Liver (tissue), 9 donors: ENCODE measurements around the gene LAMC1. TPM values are rescaled to one million over a fixed set of nuclear protein-coding genes. Genes with fewer than 3 reads are reported as not detected.

Source experiments
- DNase-seq: peaks from one replicate; pipeline ENCODE4 v3.0.0-alpha.2; 2017; ENCODE audit warnings: low spot score
- H3K27ac ChIP-seq, 2 donors: one replicate each; pipeline ENCODE4 v1.7.0; 2013; ENCODE audit warnings: inconsistent platforms in 2 of 2, low read length in 2 of 2, control low read depth in 1 of 2, low read depth in 1 of 2, mild to moderate bottlenecking in 1 of 2
- H3K27me3 ChIP-seq, 4 donors: one replicate each; pipeline versions ENCODE4 v1.6.1 to v1.7.0; 2013; ENCODE audit warnings: low read length in 3 of 4, inconsistent platforms in 1 of 4, mild to moderate bottlenecking in 1 of 4, moderate library complexity in 1 of 4; ENCODE audit not compliant: control insufficient read depth in 4 of 4, insufficient read depth in 4 of 4
- H3K36me3 ChIP-seq, 4 donors: one replicate each; pipeline versions ENCODE4 v1.6.1 to v1.7.0; 2013; ENCODE audit warnings: low read length in 3 of 4, mild to moderate bottlenecking in 3 of 4, low read depth in 1 of 4, moderate library complexity in 1 of 4; ENCODE audit not compliant: control insufficient read depth in 4 of 4, insufficient read depth in 3 of 4
- H3K4me1 ChIP-seq, 4 donors: one replicate each; pipeline versions ENCODE4 v1.6.1 to v1.7.0; 2013; ENCODE audit warnings: low read length in 3 of 4, mild to moderate bottlenecking in 3 of 4, moderate library complexity in 1 of 4; ENCODE audit not compliant: control insufficient read depth in 4 of 4, insufficient read depth in 4 of 4
- H3K4me3 ChIP-seq, 3 donors: one replicate each; pipeline versions ENCODE4 v1.6.1 to v1.7.0; 2013; ENCODE audit warnings: low read length in 3 of 3, control low read depth in 1 of 3, low read depth in 1 of 3, mild to moderate bottlenecking in 1 of 3
- H3K9ac ChIP-seq, 2 donors: one replicate each; pipeline ENCODE4 v1.7.0; 2013; ENCODE audit warnings: low read length in 2 of 2, mild to moderate bottlenecking in 2 of 2, moderate library complexity in 2 of 2, control low read depth in 1 of 2, low read depth in 1 of 2
- H3K9me3 ChIP-seq, 4 donors: one replicate each; pipeline versions ENCODE4 v1.6.1 to v1.7.0; 2013; ENCODE audit warnings: low read length in 3 of 4; ENCODE audit not compliant: control insufficient read depth in 4 of 4
- ATF3 ChIP-seq: IDR thresholded peaks from 2 replicates; pipeline ENCODE4 v1.6.1; 2016; ENCODE audit warnings: antibody characterized with exemption
- EGR1 ChIP-seq, 2 donors: IDR thresholded peaks; 2 replicates each; pipeline ENCODE4 v1.6.1; 2016 to 2018; ENCODE audit warnings: antibody characterized with exemption in 2 of 2, low read depth in 2 of 2
- FOXA1 ChIP-seq: IDR thresholded peaks from 2 replicates; pipeline ENCODE4 v1.6.1; 2016; ENCODE audit warnings: antibody characterized with exemption
- FOXA2 ChIP-seq: IDR thresholded peaks from 2 replicates; pipeline ENCODE4 v1.6.1; 2016; ENCODE audit warnings: antibody characterized with exemption
- GABPA ChIP-seq, 2 donors: IDR thresholded peaks in 1 of 2; conservative IDR thresholded peaks in 1 of 2; 2 replicates each; pipeline ENCODE4 v1.6.1; 2016; ENCODE audit warnings: antibody characterized with exemption in 2 of 2, mild to moderate bottlenecking in 1 of 2, moderate library complexity in 1 of 2
- HNF4A ChIP-seq, 2 donors: conservative IDR thresholded peaks; 2 replicates each; pipeline ENCODE4 v1.6.1; 2016; ENCODE audit warnings: antibody characterized with exemption in 2 of 2, mild to moderate bottlenecking in 2 of 2
- HNF4G ChIP-seq: IDR thresholded peaks from 2 replicates; pipeline ENCODE4 v1.6.1; 2016; ENCODE audit warnings: antibody characterized with exemption
- JUND ChIP-seq, 2 donors: IDR thresholded peaks; 2 replicates each; pipeline ENCODE4 v1.6.1; 2016; ENCODE audit warnings: antibody characterized with exemption in 2 of 2
- NR2F2 ChIP-seq: IDR thresholded peaks from 2 replicates; pipeline ENCODE4 v1.6.1; 2016; ENCODE audit warnings: antibody characterized with exemption
- RAD21 ChIP-seq, 2 donors: IDR thresholded peaks; 2 replicates each; pipeline ENCODE4 v1.6.1; 2016; ENCODE audit warnings: antibody characterized with exemption in 2 of 2, mild to moderate bottlenecking in 2 of 2
- SP1 ChIP-seq: IDR thresholded peaks from 2 replicates; pipeline ENCODE4 v1.6.1; 2018; ENCODE audit warnings: antibody characterized with exemption, mild to moderate bottlenecking
- TAF1 ChIP-seq: conservative IDR thresholded peaks from 2 replicates; pipeline ENCODE4 v1.6.1; 2016; ENCODE audit warnings: antibody characterized with exemption, mild to moderate bottlenecking
- YY1 ChIP-seq: IDR thresholded peaks from 2 replicates; pipeline ENCODE4 v1.6.1; 2016; ENCODE audit warnings: antibody characterized with exemption, mild to moderate bottlenecking
- WGBS: extraction: QIAGEN DNeasy Blood & Tissue Kit; methylation state at CpG from one replicate; pipeline ENCODE4 v1.1.7; 2013; 5-methylcytosine and 5-hydroxymethylcytosine counted together
- polyA plus RNA-seq, 2 donors: library from polyadenylated mRNA; stranded (reverse) in 1 of 2; unstranded in 1 of 2; fragments of 200-250 nt in 1 of 2; fragments of >200 nt in 1 of 2; fragmentation: Nextera tagmentation in 1 of 2; extraction: Ambion mirVana in 1 of 2; gene quantifications; one replicate each; pipeline versions ENCODE4 v1.2.1 to v1.2.3, GENCODE V29; 2013 to 2015
- total RNA-seq, 2 donors: library from RNA; depleted of rRNA; stranded (reverse); fragments of >200 nt; gene quantifications; one replicate each; pipeline ENCODE4 v1.2.3, GENCODE V29; 2014
- TF ChIP-seq, protein P1 (sequence below): IDR thresholded peaks from 2 replicates; pipeline ENCODE4 v1.6.1; 2016; ENCODE audit warnings: antibody characterized with exemption
- TF ChIP-seq, protein P2 (sequence below): IDR thresholded peaks from 2 replicates; pipeline ENCODE4 v1.6.1; 2016; ENCODE audit warnings: antibody characterized with exemption
- TF ChIP-seq, protein P3 (sequence below): fragments of 150-350 bp; IDR thresholded peaks from 2 replicates; pipeline ENCODE4 v1.5.1; 2017; ENCODE audit warnings: improper control_type of control experiment, low read depth, low read length; ENCODE audit not compliant: missing input control
- donor health status: healthy.
- donor health status: healthy.
- donor health status: healthy.
- donor health status: healthy.
- donor health status: healthy.

LAMC1 gene
- total and polyA plus RNA-seq, 4 donors = 5.3 to 35.1 (median 19.7) TPM

GRCh38 chr1:183138301-183138700 lies 115.1 kb downstream of the LAMC1 start:
- TF ChIP-seq EGR1 (IDR thresholded peaks at IDR 0.05; ENCODE audit: low read depth in 2 of 2) (no peak), ATF3 (no peak), HNF4G (no peak), FOXA2 (no peak), NR2F2 (no peak), RAD21 (IDR thresholded peaks at IDR 0.05) (no peak), SP1 (no peak), FOXA1 (no peak), JUND (IDR thresholded peaks at IDR 0.05) (no peak), TAF1 (no peak)
- TF ChIP-seq, protein P1, sequence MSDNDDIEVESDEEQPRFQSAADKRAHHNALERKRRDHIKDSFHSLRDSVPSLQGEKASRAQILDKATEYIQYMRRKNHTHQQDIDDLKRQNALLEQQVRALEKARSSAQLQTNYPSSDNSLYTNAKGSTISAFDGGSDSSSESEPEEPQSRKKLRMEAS = no peak
- H3K36me3 ChIP-seq = peaks cover 5 to 45% (median 39%) of the 10 kb centered on the region in 4 donors

GRCh38 chr1:183139281-183139942 lies 116.2 kb downstream of the LAMC1 start:
- DNase-seq = no peak
- H3K27me3 ChIP-seq = no peaks in the 10 kb centered on the region
- peaks cover 6 to 36% (median 32%) of the 10 kb centered on the region in 4 donors for H3K36me3 ChIP-seq
- no peak overlapping the region for H3K27ac ChIP-seq
- H3K9ac ChIP-seq = no peak overlapping the region
- H3K4me3 ChIP-seq = no peak overlapping the region
- TF ChIP-seq JUND (IDR thresholded peaks at IDR 0.05) (peak; percentile 83 to 85), RAD21 (IDR thresholded peaks at IDR 0.05) (peak in 1 of 2 donors; percentile 20)
- TF ChIP-seq, protein P2, sequence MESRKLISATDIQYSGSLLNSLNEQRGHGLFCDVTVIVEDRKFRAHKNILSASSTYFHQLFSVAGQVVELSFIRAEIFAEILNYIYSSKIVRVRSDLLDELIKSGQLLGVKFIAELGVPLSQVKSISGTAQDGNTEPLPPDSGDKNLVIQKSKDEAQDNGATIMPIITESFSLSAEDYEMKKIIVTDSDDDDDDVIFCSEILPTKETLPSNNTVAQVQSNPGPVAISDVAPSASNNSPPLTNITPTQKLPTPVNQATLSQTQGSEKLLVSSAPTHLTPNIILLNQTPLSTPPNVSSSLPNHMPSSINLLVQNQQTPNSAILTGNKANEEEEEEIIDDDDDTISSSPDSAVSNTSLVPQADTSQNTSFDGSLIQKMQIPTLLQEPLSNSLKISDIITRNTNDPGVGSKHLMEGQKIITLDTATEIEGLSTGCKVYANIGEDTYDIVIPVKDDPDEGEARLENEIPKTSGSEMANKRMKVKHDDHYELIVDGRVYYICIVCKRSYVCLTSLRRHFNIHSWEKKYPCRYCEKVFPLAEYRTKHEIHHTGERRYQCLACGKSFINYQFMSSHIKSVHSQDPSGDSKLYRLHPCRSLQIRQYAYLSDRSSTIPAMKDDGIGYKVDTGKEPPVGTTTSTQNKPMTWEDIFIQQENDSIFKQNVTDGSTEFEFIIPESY = no peak
- WGBS = 65% methylated on average over 4 of the region's 4 CpGs
- H3K9me3 ChIP-seq = no peaks in the 10 kb centered on the region
- peaks cover 0 to 5% (median 0%) of the 10 kb centered on the region in 4 donors for H3K4me1 ChIP-seq

More at GRCh38 chr1:183138301-183138700, 115.1 kb downstream of the LAMC1 start:
- H3K9me3 ChIP-seq = no peaks in the 10 kb centered on the region
- 92% methylated on average over 4 of the region's 4 CpGs for WGBS
- no peak for DNase-seq
- H3K9ac ChIP-seq = no peak overlapping the region
- H3K27me3 ChIP-seq = no peaks in the 10 kb centered on the region
- no peak overlapping the region for H3K4me3 ChIP-seq
- no peak overlapping the region for H3K27ac ChIP-seq
- H3K4me1 ChIP-seq = peaks cover 0 to 5% (median 0%) of the 10 kb centered on the region in 4 donors

- H3K4me3 ChIP-seq = no peak overlapping the region
Observed at GRCh38 chr1:183140633-183141032, 117.4 kb downstream of the LAMC1 start.

More at GRCh38 chr1:183140633-183141032, 117.4 kb downstream of the LAMC1 start:
- H3K36me3 ChIP-seq = peaks cover 6 to 26% (median 23%) of the 10 kb centered on the region in 4 donors
- no peak for DNase-seq
- H3K9me3 ChIP-seq = no peaks in the 10 kb centered on the region
- H3K4me1 ChIP-seq = peaks cover 0 to 5% (median 0%) of the 10 kb centered on the region in 4 donors
- no peaks in the 10 kb centered on the region for H3K27me3 ChIP-seq
- no peak overlapping the region for H3K9ac ChIP-seq
- no peak overlapping the region for H3K27ac ChIP-seq
- TF ChIP-seq, protein P2 = no peak
- no peak for TF ChIP-seq HNF4G
- no peak for TF ChIP-seq FOXA1
- no peak for TF ChIP-seq SP1
- no peak for TF ChIP-seq FOXA2
- TF ChIP-seq TAF1 = no peak
- TF ChIP-seq EGR1 (IDR thresholded peaks at IDR 0.05; ENCODE audit: low read depth in 2 of 2) = no peak
- no peak for TF ChIP-seq NR2F2
- TF ChIP-seq ATF3 = no peak
- TF ChIP-seq GABPA (IDR thresholded peaks at IDR 0.05 in 1 of 2, conservative IDR thresholded peaks at IDR 0.05 in 1 of 2) = no peak
- no peak for TF ChIP-seq JUND (IDR thresholded peaks at IDR 0.05)
- TF ChIP-seq YY1 = no peak
- no peak for TF ChIP-seq RAD21 (IDR thresholded peaks at IDR 0.05)
- TF ChIP-seq, protein P3, sequence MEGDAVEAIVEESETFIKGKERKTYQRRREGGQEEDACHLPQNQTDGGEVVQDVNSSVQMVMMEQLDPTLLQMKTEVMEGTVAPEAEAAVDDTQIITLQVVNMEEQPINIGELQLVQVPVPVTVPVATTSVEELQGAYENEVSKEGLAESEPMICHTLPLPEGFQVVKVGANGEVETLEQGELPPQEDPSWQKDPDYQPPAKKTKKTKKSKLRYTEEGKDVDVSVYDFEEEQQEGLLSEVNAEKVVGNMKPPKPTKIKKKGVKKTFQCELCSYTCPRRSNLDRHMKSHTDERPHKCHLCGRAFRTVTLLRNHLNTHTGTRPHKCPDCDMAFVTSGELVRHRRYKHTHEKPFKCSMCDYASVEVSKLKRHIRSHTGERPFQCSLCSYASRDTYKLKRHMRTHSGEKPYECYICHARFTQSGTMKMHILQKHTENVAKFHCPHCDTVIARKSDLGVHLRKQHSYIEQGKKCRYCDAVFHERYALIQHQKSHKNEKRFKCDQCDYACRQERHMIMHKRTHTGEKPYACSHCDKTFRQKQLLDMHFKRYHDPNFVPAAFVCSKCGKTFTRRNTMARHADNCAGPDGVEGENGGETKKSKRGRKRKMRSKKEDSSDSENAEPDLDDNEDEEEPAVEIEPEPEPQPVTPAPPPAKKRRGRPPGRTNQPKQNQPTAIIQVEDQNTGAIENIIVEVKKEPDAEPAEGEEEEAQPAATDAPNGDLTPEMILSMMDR = no peak
- no peak for TF ChIP-seq HNF4A (conservative IDR thresholded peaks at IDR 0.05)
- TF ChIP-seq, protein P1 = no peak
